ENCODE data around the gene NUP214.

The NUP214 gene

DNA sequence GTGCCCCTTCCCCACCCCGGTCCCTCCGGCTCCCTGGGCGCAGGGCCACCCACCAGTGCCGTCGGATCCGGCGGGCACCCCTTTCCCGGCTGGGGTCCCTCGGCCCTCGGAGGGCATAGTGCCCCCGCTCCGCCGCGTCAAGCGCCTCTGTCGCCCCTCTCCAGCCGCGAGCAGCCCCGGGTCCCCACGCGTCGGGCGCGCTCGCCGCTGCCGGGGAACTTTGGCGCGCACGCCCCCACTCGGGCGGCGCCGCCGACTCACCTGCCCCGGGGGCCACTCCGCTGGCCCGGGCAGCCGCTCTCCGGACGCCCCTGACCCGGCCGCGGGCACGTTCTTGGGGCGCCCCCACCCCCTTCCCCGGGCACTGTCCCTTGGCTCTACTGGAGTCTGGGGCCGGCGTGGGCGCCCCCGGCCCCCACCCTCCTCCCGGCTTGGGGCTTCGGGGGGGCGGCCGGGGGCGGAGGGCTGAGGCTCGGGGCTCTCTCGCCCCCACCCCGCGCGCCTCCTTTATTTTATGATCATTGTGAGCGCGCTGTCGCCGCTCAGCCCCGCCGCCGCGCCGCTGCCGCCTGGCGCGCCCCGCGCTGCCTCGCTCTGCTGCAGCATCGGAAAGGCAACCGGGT lies 152.0 kb downstream of the NUP214 start:
- DNase-seq (ENCODE audit: low read depth) = no peak

- peak; percentile 67 for DNase-seq (ENCODE audit: low read depth)
Observed at GRCh38 chr9:131277910-131278701, 152.7 kb downstream of the NUP214 start.

GRCh38 chr9:131278702-131279111 lies 153.3 kb downstream of the NUP214 start:
- no peak for DNase-seq (ENCODE audit: low read depth)

DNA sequence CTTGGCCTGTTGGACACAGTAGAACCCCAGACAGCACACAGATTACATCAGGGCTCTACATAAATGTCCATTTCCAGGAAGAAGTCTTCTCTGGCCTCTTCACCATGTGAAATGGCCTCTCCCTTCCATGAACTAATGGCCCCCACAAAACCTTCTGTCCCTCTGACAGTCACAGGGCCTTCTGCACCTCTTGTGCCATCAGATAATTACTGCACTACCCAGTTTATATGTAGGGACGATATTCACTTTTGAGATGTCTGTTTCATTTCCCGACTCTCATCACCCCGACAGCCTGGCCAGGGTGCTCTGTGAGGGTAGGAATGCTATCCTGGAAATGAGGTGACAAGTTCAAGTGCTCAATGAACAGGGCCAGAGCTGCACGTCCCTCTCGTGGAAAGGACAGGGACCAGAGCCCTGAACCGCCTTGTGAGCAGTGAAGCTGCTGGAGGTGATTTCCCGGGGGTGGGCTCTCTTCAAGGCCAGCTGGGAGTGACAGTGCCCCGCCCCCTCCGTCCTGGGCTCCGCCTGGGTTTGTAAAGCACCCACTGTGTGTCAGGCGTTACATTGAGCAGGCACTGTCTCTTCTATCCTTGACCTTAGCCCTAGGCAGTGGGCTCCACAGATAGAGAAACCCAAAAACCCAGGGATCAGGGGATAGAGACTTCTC lies 153.9 kb downstream of the NUP214 start:
- no peak for DNase-seq (ENCODE audit: low read depth)

GRCh38 chr9:131279863-131280570 lies 154.6 kb downstream of the NUP214 start:
- DNase-seq (ENCODE audit: low read depth) = no peak

DNA sequence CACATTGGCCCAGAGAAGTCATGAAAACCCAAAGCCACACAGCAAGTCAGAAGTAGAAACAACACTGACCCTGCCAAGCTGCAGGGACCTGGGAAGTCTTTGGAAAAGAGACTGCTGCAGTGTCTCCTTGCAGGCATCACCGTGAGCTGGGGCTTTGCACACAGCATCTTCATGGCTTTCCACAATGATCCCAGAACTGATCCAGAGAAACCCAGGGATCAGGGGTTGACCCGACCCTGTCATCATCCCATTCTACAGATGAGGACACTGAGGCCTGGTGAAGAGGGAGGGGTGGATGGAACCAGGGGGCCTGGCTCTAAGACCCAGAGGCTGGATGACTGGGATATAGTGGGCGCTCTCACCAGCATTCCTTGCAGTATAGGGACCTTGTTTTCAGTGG lies 155.3 kb downstream of the NUP214 start:
- DNase-seq (ENCODE audit: low read depth) = no peak

GRCh38 chr9:131281119-131281965 lies 156.0 kb downstream of the NUP214 start:
- no peak for DNase-seq (ENCODE audit: low read depth)

DNA sequence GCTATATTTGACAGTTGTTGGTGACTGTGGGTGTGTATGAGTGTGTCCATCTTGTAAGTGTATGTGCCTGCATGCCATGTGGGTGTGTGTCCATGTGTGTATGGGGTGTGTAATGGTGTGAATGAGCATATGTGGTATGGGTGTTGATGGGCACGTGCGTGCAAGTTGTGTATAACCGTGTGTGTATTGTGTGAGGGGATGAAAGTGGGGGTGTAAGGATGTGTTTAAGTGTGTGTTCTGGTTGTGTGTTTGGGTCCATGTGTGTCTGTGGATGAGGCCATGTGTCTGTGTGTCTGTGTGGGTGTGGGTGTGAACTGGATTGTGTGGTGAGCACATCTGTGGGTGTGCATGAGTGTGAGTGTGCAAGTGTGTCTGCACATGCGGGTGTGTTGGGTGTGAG lies 156.8 kb downstream of the NUP214 start:
- DNase-seq (ENCODE audit: low read depth) = no peak

- no peak for DNase-seq (ENCODE audit: low read depth)
Observed at GRCh38 chr9:131282688-131283422, 157.5 kb downstream of the NUP214 start.

Measured in activated T-cell treated with anti-CD3 and anti-CD28 coated beads for 48 hours (primary cell).